ENCODE results near the gene CTRB1. TPM values are rescaled to one million over a fixed set of nuclear protein-coding genes. Genes with fewer than 3 reads are reported as not detected.

CTRB1 gene
- total and polyA plus RNA-seq, 2 of the 8 experiments (the other 6 are each of a cell fraction or from before 2014, with no cell fraction given): not detected

GRCh38 chr16:75230471-75231110 lies 11.8 kb downstream of the CTRB1 start:
- H3K4me1 ChIP-seq (replicated peaks in 1 of 4; ENCODE audit: control insufficient read depth in 3 of 4, insufficient read depth in 4 of 4, low read length in 3 of 4): peaks cover 0 to 4% (median 0%) of the 10 kb centered on the region in 4 experiments; a peak in 1 of 7 replicates
- H2BK12ac ChIP-seq (ENCODE audit: low read depth, low read length): no peak overlapping the region
- ChIA-PET POLR2A (ENCODE audit: partially characterized antibody) (interaction anchor here (0.7 to 22.7 kb wide), 4 partner anchors 19 to 33 kb away, joined by 3 to 375 read pairs (median 4); partner anchors contain the start of gene BCAR1), CTCF (ENCODE audit: partially characterized antibody) (interaction anchor here (0.6 to 10.8 kb wide), 5 partner anchors 19 to 156 kb away, joined by 3 to 236 read pairs (median 5); partner anchors contain the start of gene BCAR1)
- no peaks in the 10 kb centered on the region for H3K23me2 ChIP-seq (ENCODE audit: low read depth, low read length)
- no peak overlapping the region for H2BK20ac ChIP-seq (ENCODE audit: low read length)
- H3K4me3 ChIP-seq (ENCODE audit: extremely low read depth in 1 of 4, insufficient read depth in 2 of 4, low read depth in 3 of 4, low read length in 4 of 4): no peak overlapping the region
- no peak overlapping the region for H3K18ac ChIP-seq (ENCODE audit: extremely low read depth, low read length)
- no peak overlapping the region for H2AFZ ChIP-seq (ENCODE audit: low read length)
- no peak overlapping the region for H3K4me2 ChIP-seq (ENCODE audit: insufficient read depth in 1 of 2, low read depth in 2 of 2, low read length in 2 of 2)
- peaks cover 10 to 37% (median 25%) of the 10 kb centered on the region in 4 experiments for H3K36me3 ChIP-seq (ENCODE audit: control insufficient read depth in 2 of 4, insufficient read depth in 4 of 4, low read length in 3 of 4)
- H2AK5ac ChIP-seq (ENCODE audit: low read depth, low read length): no peak overlapping the region
- TF ChIP-seq SIN3A (conservative IDR thresholded peaks at IDR 0.05 in 1 of 2, IDR thresholded peaks at IDR 0.05 in 1 of 2; ENCODE audit: low read depth in 1 of 2, low read length in 2 of 2) (no peak), SP4 (IDR thresholded peaks at IDR 0.05; ENCODE audit: low read length) (no peak), TAF1 (IDR thresholded peaks at IDR 0.05; ENCODE audit: low read depth, low read length) (no peak), CHD2 (IDR thresholded peaks at IDR 0.05; ENCODE audit: low read length) (no peak), ZNF274 (IDR thresholded peaks at IDR 0.05; ENCODE audit: borderline replicate concordance, extremely low read depth, low read length) (no peak), SIRT6 (IDR thresholded peaks at IDR 0.05; ENCODE audit: low read length) (no peak), RAD21 (IDR thresholded peaks at IDR 0.05 in 1 of 2, conservative IDR thresholded peaks at IDR 0.05 in 1 of 2; ENCODE audit: low read depth in 2 of 2, low read length in 2 of 2) (no peak), FOSL1 (IDR thresholded peaks at IDR 0.05; ENCODE audit: insufficient read depth, low read depth, low read length) (no peak), SAP30 (IDR thresholded peaks at IDR 0.05; ENCODE audit: insufficient read depth, insufficient replicate concordance, low read length) (no peak), SUZ12 (IDR thresholded peaks at IDR 0.05; ENCODE audit: low read length) (no peak), TCF12 (IDR thresholded peaks at IDR 0.05; ENCODE audit: low read depth, low read length) (no peak), SP2 (IDR thresholded peaks at IDR 0.05; ENCODE audit: low read length) (no peak), POLR2A (IDR thresholded peaks at IDR 0.05; ENCODE audit: control extremely low read depth in 1 of 2, low read depth in 2 of 2, low read length in 2 of 2) (no peak), SIX5 (IDR thresholded peaks at IDR 0.05; ENCODE audit: low read depth, low read length) (no peak)
- H3K9me3 ChIP-seq (ENCODE audit: insufficient read depth in 2 of 2, low read depth in 1 of 2, low read length in 1 of 2): no peaks in the 10 kb centered on the region
- H4K20me1 ChIP-seq (replicated peaks in 1 of 2; ENCODE audit: control insufficient read depth in 1 of 2, insufficient read depth in 2 of 2, low read length in 2 of 2): peaks cover 5 to 15% of the 10 kb centered on the region in 2 experiments
- no peak for DNase-seq (ENCODE audit: low read depth in 1 of 2, low spot score in 2 of 2)
- no peak overlapping the region for H2BK15ac ChIP-seq (ENCODE audit: low read length)
- H3K9ac ChIP-seq (replicated peaks in 1 of 4; ENCODE audit: extremely low read depth in 1 of 4, low read depth in 3 of 4, low read length in 3 of 4): no peak overlapping the region
- no peak overlapping the region for H4K91ac ChIP-seq (replicated peaks; ENCODE audit: insufficient read length, low read length)
- no peak overlapping the region for H2BK120ac ChIP-seq (replicated peaks; ENCODE audit: low read depth, low read length)
- no peak overlapping the region for H3K4ac ChIP-seq (replicated peaks; ENCODE audit: insufficient read length, low read depth, low read length)
- no peak overlapping the region for H4K5ac ChIP-seq (ENCODE audit: insufficient read length, low read depth, low read length)
- no peaks in the 10 kb centered on the region for H3K27me3 ChIP-seq (replicated peaks in 1 of 4; ENCODE audit: control insufficient read depth in 3 of 4, extremely low read depth in 1 of 4, insufficient read depth in 3 of 4, low read length in 3 of 4)
- H3K27ac ChIP-seq (ENCODE audit: low read depth, low read length): no peak overlapping the region
- 90% methylated on average over 9 of the region's 9 CpGs; no CpG with 5 or more reads in 1 of the 2 experiments for WGBS, 2 experiments (ENCODE audit: extremely low coverage in 1 of 2, insufficient coverage in 1 of 2, insufficient read length in 1 of 2, insufficient replicate concordance in 2 of 2, low coverage in 1 of 2, low lambda C conversion rate in 2 of 2, missing lambda C conversion rate in 1 of 2)
- peaks cover 4% of the 10 kb centered on the region; the same call in 1 of the 2 replicates for H3K79me1 ChIP-seq (ENCODE audit: low read depth, low read length)
- H3K23ac ChIP-seq (ENCODE audit: insufficient read length): no peak overlapping the region
- H3K14ac ChIP-seq (ENCODE audit: insufficient read length): no peak overlapping the region
- H4K8ac ChIP-seq (ENCODE audit: extremely low read depth, insufficient read depth, low read length): no peak overlapping the region
- no peak overlapping the region for H3K56ac ChIP-seq (replicated peaks; ENCODE audit: insufficient read length, low read depth, low read length)
- FAIRE-seq: no peak
- H3K79me2 ChIP-seq (ENCODE audit: control insufficient read depth in 1 of 2, insufficient read depth in 2 of 2, low read length in 2 of 2): no peaks in the 10 kb centered on the region
- H2BK5ac ChIP-seq (ENCODE audit: low read depth, low read length): no peak overlapping the region
